DOHH2 (cell line): ENCODE data around the gene RNF103.

Experiments
- H3F3A ChIP-seq: fragments of 200-600 bp; sonication (generic), shearing (Covaris generic); 2 replicates; pipeline ENCODE4 v1.6.0; 2016; ENCODE audit warnings: antibody characterized with exemption, mild to moderate bottlenecking; ENCODE audit not compliant: control insufficient read depth, insufficient read depth
- H3K27ac ChIP-seq: fragments of 200-600 bp; sonication (generic); 2 replicates; pipeline ENCODE4 v1.5.1; 2014; ENCODE audit warnings: low read depth, mild to moderate bottlenecking, low read length, moderate library complexity
- H3K27me3 ChIP-seq: fragments of 200-600 bp; sonication (generic); 2 replicates; pipeline ENCODE4 v1.6.1; 2014; ENCODE audit warnings: mild to moderate bottlenecking, low read length, mixed read lengths; ENCODE audit not compliant: control insufficient read depth
- H3K36me3 ChIP-seq: fragments of 200-600 bp; sonication (generic); 2 replicates; pipeline ENCODE4 v1.6.1; 2014; ENCODE audit warnings: mild to moderate bottlenecking, low read length, moderate library complexity, mixed read lengths; ENCODE audit not compliant: control insufficient read depth
- H3K4me1 ChIP-seq: fragments of 200-600 bp; sonication (generic); 2 replicates; pipeline ENCODE4 v1.6.1; 2014; ENCODE audit warnings: mild to moderate bottlenecking, low read length, mixed read lengths; ENCODE audit not compliant: control insufficient read depth
- H3K4me2 ChIP-seq: fragments of 200-600 bp; sonication (generic); 2 replicates; pipeline ENCODE4 v1.6.0; 2014; ENCODE audit warnings: mild to moderate bottlenecking, low read length, moderate library complexity
- H3K4me3 ChIP-seq: fragments of 200-600 bp; sonication (generic); 2 replicates; pipeline ENCODE4 v1.5.1; 2014; ENCODE audit warnings: mild to moderate bottlenecking, low read length, mixed read lengths
- H3K79me2 ChIP-seq: fragments of 200-600 bp; sonication (generic); 2 replicates; pipeline ENCODE4 v1.6.1; 2014; ENCODE audit warnings: mild to moderate bottlenecking, low read length, mixed read lengths; ENCODE audit not compliant: control insufficient read depth
- H3K9me2 ChIP-seq: fragments of 200-600 bp; sonication (generic); replicated peaks from 2 replicates; pipeline ENCODE4 v1.6.1; 2014; ENCODE audit warnings: mild to moderate bottlenecking, low read length, mixed read lengths; ENCODE audit not compliant: control insufficient read depth
- H3K9me3 ChIP-seq: fragments of 200-600 bp; sonication (generic); 2 replicates; pipeline ENCODE4 v1.6.1; 2014; ENCODE audit warnings: antibody characterized with exemption, low read length, mixed read lengths; ENCODE audit not compliant: control insufficient read depth, insufficient read depth
- H4K20me1 ChIP-seq: fragments of 200-600 bp; sonication (generic); 2 replicates; pipeline ENCODE4 v1.6.0; 2014; ENCODE audit warnings: low read depth, mild to moderate bottlenecking, antibody characterized with exemption, low read length, moderate library complexity; ENCODE audit not compliant: control insufficient read depth, insufficient read depth
- CTCF ChIP-seq: fragments of 200-600 bp; sonication (generic); IDR thresholded peaks from one replicate; pipeline ENCODE4 v1.5.1; 2014; ENCODE audit warnings: antibody characterized with exemption, mild to moderate bottlenecking, low read depth, low read length; ENCODE audit not compliant: poor library complexity, severe bottlenecking
- EZH2phosphoT487 ChIP-seq: fragments of 200-600 bp; sonication (generic); IDR thresholded peaks from 2 replicates; pipeline ENCODE4 v1.6.1; 2017; ENCODE audit warnings: borderline replicate concordance, mild to moderate bottlenecking, antibody characterized with exemption, low read length, moderate library complexity, mixed read lengths

RNF103 gene

GRCh38 chr2:86557836-86558235 lies 65.8 kb downstream of the RNF103 start:
- peaks cover 11% of the 10 kb centered on the region for H3K4me1 ChIP-seq
- peaks cover 83% of the 10 kb centered on the region for H3K79me2 ChIP-seq
- no peaks in the 10 kb centered on the region for H3K9me3 ChIP-seq
- H3K4me2 ChIP-seq: no peak overlapping the region
- TF ChIP-seq CTCF (no peak), EZH2phosphoT487 (no peak)
- no peak overlapping the region for H3K4me3 ChIP-seq
- H3F3A ChIP-seq: no peaks in the 10 kb centered on the region
- H4K20me1 ChIP-seq: no peaks in the 10 kb centered on the region
- H3K27me3 ChIP-seq: no peaks in the 10 kb centered on the region
- H3K36me3 ChIP-seq: no peaks in the 10 kb centered on the region
- no peaks in the 10 kb centered on the region for H3K9me2 ChIP-seq
- no peak overlapping the region for H3K27ac ChIP-seq

- Histone ChIP-seq H3K27me3 (no peaks in the 10 kb centered on the region), H3K4me1 (peaks cover 3% of the 10 kb centered on the region), H3K4me2 (no peak overlapping the region), H4K20me1 (no peaks in the 10 kb centered on the region), H3K4me3 (no peak overlapping the region), H3K9me2 (no peaks in the 10 kb centered on the region), H3K9me3 (no peaks in the 10 kb centered on the region), H3K27ac (no peak overlapping the region), H3F3A (no peaks in the 10 kb centered on the region), H3K79me2 (peaks cover 82% of the 10 kb centered on the region), H3K36me3 (no peaks in the 10 kb centered on the region)
- no peak for TF ChIP-seq EZH2phosphoT487
Measured at GRCh38 chr2:86556508-86556907, 67.2 kb downstream of the RNF103 start.
